Airway epithelial cell (primary cell): Measurements from ENCODE around the gene ZNF554. TPM values are rescaled to one million over a fixed set of nuclear protein-coding genes. Genes with fewer than 3 reads are reported as not detected.

ENCODE experiments used
- total RNA-seq: library from RNA; depleted of rRNA; stranded (reverse); fragments of >200 nt; gene quantifications from 2 replicates; pipeline ENCODE4 v1.2.3, GENCODE V29; 2015

The ZNF554 gene
- total RNA-seq, result 2.2 and 4.0 TPM in 2 replicates

DNA sequence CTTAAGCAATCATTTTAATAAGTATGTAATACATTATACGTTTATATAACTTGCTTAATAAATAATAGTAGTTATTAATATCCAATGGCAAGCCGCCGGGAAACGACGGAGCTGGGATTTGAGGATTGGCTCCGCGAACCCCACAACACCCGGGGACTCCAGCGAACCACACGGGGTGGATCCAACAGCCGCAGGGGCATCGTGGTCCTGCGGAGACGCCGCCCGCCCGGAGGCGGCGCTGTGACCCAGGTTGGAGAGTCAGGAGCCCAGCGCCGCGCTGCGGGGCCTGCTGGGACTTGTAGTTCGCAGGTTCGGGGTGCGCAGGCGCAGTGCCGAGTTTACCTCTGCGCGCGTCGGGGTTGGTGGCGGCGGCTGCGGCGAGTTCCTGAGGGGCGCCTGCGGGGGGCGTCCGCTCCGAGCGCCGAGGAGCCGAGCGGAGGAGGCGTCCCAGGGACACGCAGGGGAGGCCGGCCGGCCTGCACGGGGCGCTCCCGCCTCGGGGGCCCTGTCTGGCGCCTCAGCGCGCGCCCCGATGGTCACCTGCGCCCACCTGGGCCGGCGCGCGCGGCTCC is at the start of gene ZNF554:
TSS of gene ZNF554 (plus strand) at position 329 of the 572 bp plus-strand sequence. CDS start at position 533, 204 bp downstream.

DNA sequence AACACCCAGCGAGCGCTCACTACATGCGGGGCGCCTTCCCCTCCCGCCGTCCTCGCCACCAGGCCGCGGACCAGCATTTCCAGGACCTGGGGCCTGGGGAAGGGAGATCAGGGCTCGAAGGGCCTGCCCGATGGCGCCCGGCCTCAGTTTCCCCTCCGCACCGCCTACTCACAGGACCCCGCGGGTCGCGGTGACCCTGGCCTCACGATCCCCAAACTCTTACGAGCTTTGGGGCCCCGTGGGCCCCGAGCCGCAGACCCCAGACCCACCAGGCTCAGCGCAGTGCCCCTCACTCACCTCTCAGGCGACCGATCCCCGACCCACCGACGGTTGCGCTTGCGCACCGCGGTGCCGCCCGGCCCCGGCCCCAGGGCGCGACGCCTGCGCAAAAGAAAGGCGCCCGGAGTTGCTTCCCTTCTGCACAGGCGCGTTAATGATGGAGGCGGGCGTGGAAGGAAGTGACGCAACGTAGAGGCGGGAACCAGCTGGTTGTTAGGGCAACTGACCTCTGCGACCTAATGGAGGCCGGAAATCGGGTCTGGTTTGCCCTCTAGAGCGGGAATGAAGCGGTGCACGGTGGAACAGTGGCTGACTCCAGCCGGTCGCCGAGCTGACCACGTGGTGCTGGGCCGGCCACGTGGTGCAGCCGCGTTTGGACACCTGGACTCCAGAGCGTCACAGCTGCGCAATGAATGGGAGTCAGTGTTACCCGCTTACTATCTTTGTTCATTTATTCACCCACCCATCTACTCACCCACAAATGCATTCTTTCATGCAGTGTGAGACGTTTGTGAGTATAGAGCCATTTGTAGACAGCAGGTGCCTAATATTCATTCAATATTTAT is 36.5 kb upstream of the ZNF554 start, which contains the start of gene SGTA:
TSS of gene SGTA (minus strand) at position 338 of the 845 bp plus-strand sequence. CDS start 14,205 bp downstream, outside the sequence.

DNA sequence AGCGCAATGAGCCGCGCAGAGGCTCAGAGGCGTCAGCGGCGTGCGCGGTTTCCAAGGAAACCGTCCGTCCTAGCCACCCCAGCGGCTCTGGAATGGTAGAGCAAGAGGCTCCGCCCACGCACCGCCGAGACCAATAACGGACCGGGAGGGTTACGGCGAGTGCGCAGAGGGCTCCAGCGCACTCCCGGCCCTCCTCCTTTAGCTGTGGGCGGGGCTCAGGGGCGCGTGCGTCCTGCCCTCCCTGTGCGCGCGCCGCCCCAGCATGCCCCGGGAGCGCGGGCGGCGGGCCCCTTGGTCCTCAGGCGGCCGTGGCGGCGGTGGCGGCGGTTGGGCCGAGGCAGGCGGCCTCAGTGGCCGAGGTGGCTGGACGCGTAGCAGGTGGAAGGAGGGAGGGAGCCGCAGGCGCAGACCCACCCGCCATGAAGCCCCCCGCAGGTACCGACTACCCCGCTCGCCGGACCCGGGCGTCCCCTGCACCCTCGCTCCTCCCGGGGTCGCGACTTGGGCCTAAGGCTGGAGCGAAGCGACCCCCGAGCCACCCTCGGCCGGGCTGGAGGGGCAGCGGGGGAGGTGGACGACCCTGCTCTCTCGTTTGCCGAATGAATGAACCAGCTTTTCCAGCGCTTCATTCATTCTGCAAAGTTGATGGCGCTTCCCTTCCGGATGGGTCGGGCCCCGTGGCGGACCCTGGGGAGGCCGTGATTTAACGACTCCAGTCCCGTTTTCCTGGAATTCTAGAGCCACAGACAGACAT is 34.2 kb upstream of the ZNF554 start, which contains the start of gene THOP1:
TSS of gene THOP1 (plus strand) at position 260 of the 754 bp plus-strand sequence. CDS start at position 420, 160 bp downstream.

DNA sequence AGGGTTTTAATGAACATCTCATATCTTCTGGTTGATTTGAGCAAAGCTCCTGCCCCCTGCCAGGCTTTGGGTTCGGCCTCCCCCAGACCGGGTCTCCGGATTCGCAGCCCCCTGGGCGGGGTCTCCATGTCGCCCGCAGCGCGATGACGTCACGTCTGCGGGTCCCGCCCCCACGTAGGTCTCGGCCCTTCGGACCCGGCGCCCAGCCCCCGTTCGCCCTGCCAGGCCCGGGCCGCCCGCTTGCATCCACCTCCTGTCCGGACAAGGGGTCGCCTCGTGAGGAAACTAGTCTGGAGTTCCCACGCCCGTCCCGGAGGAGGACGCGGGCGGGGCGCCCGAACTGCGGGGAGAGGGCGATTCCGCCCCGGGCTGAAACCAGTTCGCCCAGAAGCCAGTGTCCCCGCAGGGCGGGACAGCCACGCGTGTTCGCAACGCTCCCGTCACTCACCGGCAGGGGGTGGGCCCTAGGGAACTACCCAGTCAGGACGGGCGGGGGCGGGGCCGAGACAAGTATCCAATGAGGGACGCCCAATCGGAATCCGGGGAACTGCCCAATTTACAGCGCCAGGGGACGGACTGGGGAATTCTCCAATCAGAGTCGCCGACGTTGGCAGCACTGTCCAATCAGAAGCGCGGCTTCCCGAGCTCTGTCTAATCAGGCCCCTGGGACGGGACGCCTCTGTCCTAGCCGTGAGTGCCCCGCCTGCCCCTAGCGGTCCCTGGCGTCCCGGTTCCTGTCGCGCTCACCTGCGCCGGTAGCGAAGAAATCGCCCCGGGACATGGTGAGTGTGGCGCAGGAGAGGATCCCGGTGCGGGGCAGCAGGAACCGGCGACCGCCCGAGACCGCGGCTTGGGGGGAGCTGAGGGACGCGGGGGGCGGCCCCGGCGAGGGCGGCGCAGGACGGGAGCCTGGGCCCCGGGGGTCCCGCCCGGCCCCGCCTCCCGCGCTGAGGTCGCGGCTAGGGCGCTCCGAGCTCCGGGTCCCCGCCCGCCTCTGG is 21.4 kb downstream of the ZNF554 start, which contains the start of gene ZNF555:
TSS of gene ZNF555 (plus strand) at position 682 of the 998 bp plus-strand sequence. CDS start at position 780, 98 bp downstream.

DNA sequence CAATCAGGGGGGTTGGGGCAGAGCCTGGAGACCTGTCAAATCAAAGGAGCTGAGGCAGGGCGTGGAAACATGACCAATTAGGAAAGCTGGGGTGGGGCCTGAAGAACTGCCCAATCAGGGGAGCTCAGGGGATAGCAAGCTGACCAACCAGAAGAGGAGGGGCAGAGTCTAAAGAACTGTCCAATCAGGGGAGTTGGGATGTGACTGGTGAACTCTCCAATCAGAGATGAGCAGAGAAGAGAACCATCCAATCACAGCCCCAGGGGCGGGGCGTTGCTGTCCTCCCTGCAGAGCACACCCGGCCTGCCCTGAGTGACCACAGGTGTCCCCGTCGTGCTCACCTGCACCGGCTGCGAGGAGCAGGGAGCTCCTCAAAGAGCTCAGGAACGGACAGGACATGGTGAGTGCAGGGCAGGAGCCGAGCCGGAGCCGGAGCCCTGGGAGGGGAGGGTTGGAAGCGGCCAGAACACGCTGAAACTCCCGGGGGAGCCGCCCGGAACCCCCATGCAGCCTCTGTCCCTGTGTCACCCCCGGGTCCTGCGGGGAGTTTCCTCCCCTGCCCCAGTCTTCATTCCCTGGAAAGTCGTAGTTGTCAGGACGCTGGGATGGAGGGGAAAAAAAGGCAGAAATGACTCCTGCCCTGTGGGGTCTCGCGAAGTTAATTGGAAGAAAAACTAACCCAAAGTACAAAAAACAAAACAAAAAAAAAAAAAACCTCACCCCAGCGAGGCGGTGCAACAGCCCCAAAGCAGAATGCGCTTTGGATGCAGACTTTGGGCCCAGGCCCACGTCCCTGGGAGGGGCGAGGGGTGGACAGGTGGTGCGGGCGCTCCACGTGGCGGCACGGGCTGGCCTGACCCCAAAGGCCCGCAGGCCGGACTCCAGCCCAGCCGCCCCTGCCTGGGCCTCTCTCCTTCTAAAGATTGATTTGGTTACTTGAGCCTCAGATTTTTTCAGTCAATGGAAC is 47.6 kb downstream of the ZNF554 start, which contains the start of gene ZNF556:
TSS of gene ZNF556 (plus strand) at position 311 of the 967 bp plus-strand sequence. CDS start at position 398, 87 bp downstream.

Other genes starting within 250 kb of the ZNF554 start
- 0.09 and 0.14 TPM in 2 replicates for gene GNG7, start 117.2 kb upstream of the ZNF554 start, total RNA-seq
- 0.14 TPM in 1 of 2 replicates, not detected in the other for gene DIRAS1, start 98.5 kb upstream of the ZNF554 start, total RNA-seq
- gene SLC39A3, start 79.9 kb upstream of the ZNF554 start, total RNA-seq, result 40.5 and 64.9 TPM in 2 replicates
- gene SGTA, start 36.6 kb upstream of the ZNF554 start, total RNA-seq, result 70.2 and 72.1 TPM in 2 replicates
- gene THOP1, start 34.4 kb upstream of the ZNF554 start, total RNA-seq, result 120 and 132 TPM in 2 replicates
- 1.9 and 4.0 TPM in 2 replicates for gene ZNF555, start 21.6 kb downstream of the ZNF554 start, total RNA-seq
- 1.3 and 2.4 TPM in 2 replicates for gene ZNF556, start 47.5 kb downstream of the ZNF554 start, total RNA-seq
- 8.0 and 14.7 TPM in 2 replicates for gene ZNF57, start 81.1 kb downstream of the ZNF554 start, total RNA-seq
- gene ZNF77, start 125.1 kb downstream of the ZNF554 start, total RNA-seq, result 4.4 and 4.8 TPM in 2 replicates
- 0.21 and 0.93 TPM in 2 replicates for gene TLE6, start 157.7 kb downstream of the ZNF554 start, total RNA-seq
- 0.60 and 1.8 TPM in 2 replicates for gene TLE2, start 209.4 kb downstream of the ZNF554 start, total RNA-seq
- 257 and 383 TPM in 2 replicates for gene TLE5, start 242.6 kb downstream of the ZNF554 start, total RNA-seq